NCI-H69 (cell line): ENCODE results near the gene RBM23.
"Not testable (repeated sequence)": the region's sequence is repeated elsewhere in the genome, so short reads cannot be mapped to it uniquely, and the experiment has no call there.

Experiments used
- DNase-seq: peaks from one replicate; lab custom pipeline; 2025; lab: John Stamatoyannopoulos, UW

RBM23 gene

DNA sequence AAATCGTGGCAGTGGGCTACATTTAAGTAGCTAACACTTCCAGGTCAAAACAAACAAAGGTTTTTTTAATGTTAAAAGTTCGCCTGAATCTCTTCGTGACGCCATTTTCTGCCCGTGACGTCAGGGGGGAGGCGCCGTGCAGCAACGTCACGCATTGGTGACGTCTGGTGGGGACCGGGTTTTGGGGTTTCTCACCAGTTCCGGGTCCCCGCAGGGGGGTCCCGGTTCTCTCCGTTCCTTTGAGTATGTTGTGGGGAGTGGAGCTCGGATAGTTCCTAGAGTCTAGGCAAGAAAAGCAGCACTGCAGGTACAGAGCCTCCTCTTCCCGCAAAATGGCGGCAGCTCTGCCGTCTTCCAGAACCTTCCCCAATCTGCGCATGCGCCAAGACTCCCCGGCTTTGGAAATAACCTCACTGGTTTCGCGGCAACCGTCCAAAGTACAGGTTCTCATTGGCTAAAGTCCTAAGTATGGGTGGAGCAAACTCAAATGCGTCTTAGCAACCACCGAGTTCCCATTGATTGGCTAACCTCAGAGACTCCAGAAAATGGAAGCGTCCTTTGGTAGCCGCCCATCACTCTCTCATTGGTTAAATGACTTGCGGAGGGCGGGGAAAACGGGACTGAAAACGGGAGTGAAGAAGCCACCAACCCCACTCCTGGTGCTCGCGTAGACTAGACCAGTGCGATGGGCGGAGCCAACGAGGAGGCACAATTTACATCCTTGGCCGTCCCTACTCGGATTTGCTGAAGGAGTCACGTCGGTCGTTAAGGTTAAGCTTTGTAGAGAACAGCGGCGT, at the start of gene RBM23:
TSS of gene RBM23 (minus strand) at position 346 of the 797 bp plus-strand sequence.
- peak; percentile 100 for DNase-seq

DNA sequence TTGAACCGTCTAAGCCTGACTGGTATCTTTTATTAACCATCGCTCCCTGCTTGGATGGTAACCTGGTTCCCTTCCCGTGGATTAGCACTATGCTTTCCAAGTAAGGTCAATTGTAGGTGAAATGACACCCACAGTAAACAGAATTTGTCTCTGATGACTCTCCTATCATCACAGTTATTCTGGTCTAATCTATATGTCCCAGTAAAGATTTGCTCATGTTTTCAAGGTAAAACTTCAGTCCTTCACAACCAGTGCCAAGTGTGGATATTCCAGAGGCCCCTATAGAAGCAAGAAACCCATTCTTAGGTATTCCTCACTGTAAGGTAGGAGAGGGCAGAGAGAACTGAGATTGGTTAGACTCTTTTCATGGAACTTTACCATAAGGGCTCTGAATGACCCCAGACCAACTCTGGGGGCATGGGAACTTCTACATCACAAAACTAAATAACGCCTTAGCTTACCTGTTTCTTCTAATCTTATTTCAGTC, 47.9 kb upstream of the RBM23 start:
- no peak for DNase-seq

DNA sequence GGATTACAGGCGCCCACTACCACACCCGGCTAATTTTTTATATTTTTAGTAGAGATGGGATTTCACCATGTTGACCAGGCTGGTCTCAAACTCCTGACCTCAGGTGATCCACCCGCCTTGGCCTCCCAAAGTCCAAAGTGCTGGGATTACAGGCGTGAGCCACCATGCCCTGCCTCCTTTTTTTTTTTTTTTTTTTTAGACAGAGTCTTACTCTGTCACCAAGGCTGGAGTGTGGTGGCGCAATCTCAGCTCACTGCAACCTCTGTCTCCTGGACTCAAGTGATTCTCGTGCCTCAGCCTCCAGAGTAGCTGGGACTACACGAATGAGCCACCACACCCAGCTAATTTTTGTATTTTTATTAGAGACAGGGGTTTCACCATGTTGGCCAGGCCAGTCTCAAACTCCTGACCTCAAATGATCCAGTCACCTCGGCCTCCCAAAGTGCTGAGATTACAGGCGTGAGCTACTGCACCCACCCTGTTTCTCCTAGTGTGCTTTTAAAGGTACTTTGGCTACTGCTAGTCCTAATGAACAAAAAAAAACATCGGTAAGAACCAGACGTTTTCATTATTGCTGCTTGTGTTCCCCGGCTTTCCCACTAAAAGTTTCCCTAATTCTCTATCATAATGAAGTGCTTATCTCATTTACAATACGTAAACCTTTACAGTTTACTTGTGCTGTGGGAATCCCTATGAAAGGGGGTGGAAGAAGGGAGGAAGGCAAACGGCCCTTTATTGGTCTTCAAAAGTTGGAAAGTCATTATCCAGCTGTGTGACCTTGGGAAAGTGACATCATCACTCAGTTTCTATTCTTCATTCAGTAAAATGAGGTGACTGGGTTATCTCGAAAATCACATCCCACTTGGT, 47.2 kb upstream of the RBM23 start:
- not testable (repeated sequence) for DNase-seq

DNA sequence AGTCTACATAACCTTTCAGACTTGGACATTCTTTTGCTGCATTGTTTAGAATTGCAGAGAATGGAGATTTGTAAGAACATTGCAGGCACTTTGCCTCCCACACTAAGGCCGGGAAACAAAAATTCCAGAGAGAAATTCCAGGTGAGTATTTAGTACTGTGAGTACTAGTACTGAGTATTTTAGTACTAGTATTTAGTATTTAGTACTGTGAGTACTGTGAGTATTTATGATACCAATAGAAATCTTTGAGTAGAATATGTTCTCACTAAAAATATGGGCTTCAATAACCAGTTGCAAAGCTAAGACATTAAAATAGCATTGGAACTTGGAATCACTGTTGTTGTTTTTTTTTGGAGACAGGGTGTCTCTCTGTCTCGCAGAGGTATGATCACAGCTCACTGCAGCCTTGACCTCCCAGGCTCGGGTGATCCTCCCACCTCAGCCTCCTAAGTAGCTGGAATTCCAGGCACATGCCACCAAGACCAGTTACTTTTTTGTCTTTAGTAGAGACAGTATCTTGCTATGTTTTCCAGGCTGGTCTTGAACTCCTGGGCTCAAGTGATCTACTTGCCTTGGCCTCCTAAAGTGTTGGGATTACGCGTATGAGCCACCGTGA, 43.2 kb upstream of the RBM23 start:
- no peak for DNase-seq

- no peak for DNase-seq
Observed at GRCh38 chr14:22955702-22956569, 37.0 kb upstream of the RBM23 start.

DNA sequence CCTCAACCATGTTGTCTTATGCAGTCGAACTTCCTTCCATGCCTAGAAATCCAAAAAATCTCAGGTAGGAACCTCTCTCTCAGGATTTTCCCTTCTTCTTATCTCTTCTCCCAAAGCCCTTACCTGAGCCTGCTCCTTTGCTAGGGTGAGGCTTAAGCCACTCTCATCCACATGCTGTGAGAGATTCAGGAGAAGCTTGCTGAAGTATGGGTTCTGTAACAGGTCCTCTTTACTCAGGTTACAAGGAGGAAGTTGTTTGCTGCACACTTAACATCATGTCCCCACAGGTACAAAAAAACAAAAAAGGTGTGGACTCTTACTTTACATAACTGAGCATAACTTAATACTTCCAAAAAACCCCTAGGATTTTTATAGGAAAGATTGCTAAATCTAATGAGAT, 33.5 kb upstream of the RBM23 start:
- no peak for DNase-seq

DNA sequence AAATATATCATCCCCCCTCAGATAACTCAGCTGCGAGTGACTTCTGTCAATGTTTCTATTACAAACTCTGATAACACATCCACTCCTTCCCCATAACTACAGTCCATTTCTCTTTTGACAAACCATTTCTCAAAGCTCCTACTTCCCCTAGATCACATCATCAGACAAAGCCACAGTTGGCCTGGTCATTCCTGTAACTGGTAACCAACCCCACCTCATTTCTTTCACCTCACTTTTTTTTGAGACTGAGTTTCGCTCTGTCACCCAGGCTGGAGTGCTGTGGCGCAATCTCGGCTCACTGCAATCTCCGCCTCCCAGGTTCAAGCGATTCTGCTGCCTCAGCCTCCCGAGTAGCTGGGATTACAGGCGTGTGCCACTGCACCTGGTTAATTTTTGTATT, 32.8 kb upstream of the RBM23 start:
- not testable (repeated sequence) for DNase-seq

GRCh38 chr14:22945642-22946041, 26.7 kb upstream of the RBM23 start:
- DNase-seq = no peak

- DNase-seq = no peak
Observed at GRCh38 chr14:22939684-22940083, 20.7 kb upstream of the RBM23 start.

DNA sequence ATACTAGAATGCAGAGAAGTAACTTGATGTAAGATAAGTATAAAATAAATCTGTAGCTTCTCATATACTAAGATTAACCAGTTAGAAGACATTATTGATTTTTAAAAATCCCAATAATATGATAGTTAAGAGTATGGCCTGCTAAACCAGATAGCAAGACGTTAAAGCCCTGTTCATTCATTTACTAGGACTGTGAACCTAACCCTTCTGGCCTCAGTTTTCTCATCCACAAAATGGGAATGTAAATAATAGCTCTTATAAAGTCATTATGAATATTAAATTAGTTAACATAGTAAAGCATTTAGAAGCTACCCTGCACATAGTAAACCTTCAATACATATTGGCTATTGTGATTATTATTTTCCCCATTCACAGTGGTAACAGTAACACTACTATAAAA, 16.2 kb upstream of the RBM23 start:
- no peak for DNase-seq

GRCh38 chr14:22932146-22932545, 13.2 kb upstream of the RBM23 start:
- DNase-seq = no peak

GRCh38 chr14:22929961-22930364, 11.0 kb upstream of the RBM23 start:
- DNase-seq = no peak

DNA sequence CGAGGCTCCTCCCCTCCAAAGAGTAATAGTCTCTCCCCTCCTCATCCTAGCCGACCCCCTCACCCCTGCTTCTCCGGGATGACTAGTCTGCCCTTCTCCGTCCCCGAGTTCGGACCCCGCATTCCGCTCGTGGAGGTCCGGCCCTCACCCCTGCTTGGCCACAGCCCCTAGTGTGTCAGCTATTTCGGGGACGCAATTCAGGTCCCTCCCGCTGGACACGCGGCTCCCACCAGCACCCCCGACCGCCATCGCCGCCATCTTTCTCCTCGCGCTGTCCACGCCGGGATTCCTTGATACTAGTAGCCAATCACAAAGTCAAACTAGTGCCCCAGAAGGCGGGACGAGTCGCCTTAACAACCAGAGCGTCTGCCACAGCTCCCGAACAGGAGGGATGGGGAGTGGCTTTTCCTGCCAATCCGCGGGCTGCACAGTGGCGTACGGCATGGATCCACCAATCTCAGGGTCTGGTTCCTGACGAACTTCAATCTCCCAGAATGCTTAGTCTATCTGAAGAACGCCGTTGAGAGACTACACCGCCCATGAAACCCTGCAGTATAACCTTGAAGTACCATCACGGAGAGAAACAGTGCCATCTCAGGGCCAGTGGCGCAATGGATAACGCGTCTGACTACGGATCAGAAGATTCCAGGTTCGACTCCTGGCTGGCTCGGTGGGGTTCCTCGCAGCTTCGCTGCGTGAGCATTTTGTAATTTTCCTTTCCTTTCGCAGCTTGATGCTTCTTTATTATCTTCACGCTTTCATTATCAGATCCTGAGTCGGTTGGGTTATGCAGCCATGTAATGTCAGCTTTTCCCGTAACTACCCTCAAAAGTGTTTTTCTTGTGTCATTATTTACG, 10.4 kb upstream of the RBM23 start, which contains the start of gene PRMT5:
TSS of gene PRMT5 (minus strand) at position 273 of the 857 bp plus-strand sequence. CDS start at position 258, 15 bp downstream.
- peak; percentile 99 for DNase-seq

DNA sequence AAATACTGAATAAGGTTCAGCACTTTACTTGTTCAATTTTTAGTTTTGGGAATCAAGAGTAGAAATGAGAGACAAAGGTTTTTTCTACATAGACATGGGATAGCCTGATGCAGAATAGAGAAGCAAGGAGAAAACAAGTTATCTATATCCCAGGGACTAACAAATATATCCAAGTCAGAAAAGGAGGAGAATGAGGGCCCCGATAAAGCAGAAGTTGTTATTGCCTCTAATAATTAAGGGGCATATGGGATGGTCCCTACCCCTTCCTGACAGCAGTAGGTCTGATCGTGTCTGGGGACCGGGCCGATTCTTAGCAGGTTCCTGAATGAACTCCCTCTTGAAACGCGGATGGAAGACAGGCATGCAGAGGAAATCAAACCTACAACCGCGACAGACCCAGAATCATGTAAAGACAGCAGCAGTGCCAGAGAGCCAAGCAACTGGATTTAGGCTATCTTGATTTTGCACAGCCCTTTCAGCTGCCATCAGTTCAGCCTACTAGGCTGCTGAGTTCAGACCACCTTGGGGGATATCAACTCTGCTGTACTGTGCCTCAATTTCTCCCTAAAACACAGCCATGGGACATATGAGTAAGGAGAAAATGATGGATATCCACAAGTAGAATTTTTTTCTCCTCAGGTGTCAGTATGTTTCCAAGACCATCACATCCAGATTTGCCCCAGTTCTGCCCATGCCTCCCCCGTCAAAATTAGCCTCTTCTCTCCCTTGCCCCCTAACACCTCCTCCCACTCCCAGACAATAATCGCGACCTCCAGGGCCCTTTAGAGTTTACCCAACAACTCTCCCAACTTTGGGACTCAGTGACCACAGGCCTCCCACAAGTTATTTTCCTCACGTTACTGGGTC, 9.5 kb upstream of the RBM23 start:
- peak; percentile 33 for DNase-seq

DNA sequence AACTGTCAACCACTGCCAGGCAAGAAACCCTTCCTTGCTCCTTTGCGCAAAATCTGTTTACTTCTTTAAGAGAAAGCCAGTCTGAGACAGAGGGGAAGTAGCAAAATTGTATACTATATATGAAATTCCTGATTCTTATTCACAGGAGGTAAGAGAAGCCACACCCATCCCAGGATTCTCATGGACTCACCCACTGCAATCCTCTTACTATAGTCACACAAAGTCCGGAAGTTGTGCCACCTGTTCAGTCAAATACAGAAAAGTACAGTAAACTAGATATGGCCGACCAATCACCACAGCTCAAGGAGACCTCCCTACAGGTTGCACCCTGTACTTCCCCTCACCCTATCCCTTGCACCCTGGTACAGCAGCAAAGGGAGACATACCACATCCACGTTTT, 7.4 kb upstream of the RBM23 start:
- DNase-seq = no peak

- DNase-seq = no peak
Observed at GRCh38 chr14:22925513-22925912, 6.6 kb upstream of the RBM23 start.

DNA sequence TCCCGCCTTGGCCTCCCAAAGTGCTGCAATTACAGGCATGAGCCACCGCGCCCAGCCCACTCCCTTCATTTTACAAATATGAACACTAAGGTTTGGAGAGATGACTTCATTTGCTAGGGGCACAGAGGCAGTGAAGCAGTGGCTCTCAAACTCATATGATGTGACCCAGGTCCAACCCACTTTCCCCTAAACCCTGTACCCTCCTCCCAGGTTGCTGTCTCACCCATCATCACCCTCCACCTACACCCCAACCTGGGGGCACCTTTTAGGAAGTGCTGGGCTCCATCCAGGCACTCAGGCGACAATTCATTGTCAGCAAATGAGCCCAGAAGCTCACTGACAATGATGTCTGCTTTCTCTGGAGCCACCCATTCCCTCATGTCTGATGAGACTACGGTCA, 4.8 kb upstream of the RBM23 start:
- no peak for DNase-seq

- DNase-seq = no peak
Observed at GRCh38 chr14:22922294-22922693, 3.3 kb upstream of the RBM23 start.

- DNase-seq = no peak
Observed at GRCh38 chr14:22920697-22921096, 1.7 kb upstream of the RBM23 start.

GRCh38 chr14:22919601-22919921, 612 bp upstream of the RBM23 start:
- DNase-seq = no peak
